ENCODE results near the gene ZMIZ1.

DNA sequence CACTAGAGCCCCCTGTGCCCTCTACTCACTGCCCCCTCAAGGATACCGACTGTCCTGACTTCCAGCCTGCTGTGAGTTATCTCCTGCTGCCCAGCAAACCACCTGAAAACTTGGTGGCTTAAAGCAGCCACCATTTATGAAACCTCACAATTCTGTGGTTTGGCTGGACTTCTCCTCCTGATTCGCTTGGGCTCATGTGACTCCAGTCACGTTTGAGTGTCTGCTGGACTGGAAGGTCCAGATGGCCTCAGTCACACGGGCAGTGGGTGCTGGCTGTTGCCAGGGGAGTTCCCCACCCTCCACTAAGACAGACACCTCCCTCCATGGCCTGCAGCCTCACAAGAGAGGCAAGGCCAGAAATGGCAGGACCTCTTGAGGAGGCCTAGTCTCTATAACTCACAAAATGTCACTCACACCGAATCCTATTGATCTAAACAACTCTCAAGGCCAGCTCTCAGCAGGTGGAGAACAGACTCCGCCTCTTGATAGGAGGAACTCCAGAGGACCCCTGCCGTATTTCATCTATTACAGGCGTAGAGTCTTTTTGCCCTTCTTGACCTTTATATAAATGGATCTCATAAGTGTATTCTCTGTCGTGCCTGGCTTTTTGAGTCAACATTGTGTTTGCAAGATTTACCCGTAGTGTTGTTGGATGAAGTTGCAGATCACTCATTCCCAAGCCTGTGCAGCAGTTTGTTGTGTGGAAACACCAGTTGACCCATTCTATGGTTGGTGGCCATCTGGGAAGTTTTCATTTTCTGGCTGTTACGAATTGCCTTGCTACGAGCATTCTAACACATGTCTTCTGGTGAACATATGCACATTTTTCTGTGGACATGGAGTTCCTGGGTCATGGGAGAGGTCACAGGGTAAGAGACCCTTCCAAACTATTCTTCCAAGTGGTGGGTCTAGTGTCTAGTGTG, 48.3 kb downstream of the ZMIZ1 start:
- TF ChIP-seq, protein P1, sequence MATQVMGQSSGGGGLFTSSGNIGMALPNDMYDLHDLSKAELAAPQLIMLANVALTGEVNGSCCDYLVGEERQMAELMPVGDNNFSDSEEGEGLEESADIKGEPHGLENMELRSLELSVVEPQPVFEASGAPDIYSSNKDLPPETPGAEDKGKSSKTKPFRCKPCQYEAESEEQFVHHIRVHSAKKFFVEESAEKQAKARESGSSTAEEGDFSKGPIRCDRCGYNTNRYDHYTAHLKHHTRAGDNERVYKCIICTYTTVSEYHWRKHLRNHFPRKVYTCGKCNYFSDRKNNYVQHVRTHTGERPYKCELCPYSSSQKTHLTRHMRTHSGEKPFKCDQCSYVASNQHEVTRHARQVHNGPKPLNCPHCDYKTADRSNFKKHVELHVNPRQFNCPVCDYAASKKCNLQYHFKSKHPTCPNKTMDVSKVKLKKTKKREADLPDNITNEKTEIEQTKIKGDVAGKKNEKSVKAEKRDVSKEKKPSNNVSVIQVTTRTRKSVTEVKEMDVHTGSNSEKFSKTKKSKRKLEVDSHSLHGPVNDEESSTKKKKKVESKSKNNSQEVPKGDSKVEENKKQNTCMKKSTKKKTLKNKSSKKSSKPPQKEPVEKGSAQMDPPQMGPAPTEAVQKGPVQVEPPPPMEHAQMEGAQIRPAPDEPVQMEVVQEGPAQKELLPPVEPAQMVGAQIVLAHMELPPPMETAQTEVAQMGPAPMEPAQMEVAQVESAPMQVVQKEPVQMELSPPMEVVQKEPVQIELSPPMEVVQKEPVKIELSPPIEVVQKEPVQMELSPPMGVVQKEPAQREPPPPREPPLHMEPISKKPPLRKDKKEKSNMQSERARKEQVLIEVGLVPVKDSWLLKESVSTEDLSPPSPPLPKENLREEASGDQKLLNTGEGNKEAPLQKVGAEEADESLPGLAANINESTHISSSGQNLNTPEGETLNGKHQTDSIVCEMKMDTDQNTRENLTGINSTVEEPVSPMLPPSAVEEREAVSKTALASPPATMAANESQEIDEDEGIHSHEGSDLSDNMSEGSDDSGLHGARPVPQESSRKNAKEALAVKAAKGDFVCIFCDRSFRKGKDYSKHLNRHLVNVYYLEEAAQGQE (IDR thresholded peaks at IDR 0.05; ENCODE audit: insufficient read depth in 1 of 2, low read depth in 2 of 2, low read length in 2 of 2) = no peak
- no peak for TF ChIP-seq POLR2AphosphoS5 (IDR thresholded peaks at IDR 0.05; ENCODE audit: low read depth, low read length)
